GM18867 (cell line): ENCODE measurements around the gene RMDN3.

Source experiments
- ATAC-seq: cut with Tn5 transposase; IDR thresholded peaks from one replicate; pipeline ENCODE4 v1.9.1; 2021; ENCODE audit warnings: mild to moderate bottlenecking, moderate library complexity; ENCODE audit not compliant: unreplicated experiment

RMDN3 gene, protein sequence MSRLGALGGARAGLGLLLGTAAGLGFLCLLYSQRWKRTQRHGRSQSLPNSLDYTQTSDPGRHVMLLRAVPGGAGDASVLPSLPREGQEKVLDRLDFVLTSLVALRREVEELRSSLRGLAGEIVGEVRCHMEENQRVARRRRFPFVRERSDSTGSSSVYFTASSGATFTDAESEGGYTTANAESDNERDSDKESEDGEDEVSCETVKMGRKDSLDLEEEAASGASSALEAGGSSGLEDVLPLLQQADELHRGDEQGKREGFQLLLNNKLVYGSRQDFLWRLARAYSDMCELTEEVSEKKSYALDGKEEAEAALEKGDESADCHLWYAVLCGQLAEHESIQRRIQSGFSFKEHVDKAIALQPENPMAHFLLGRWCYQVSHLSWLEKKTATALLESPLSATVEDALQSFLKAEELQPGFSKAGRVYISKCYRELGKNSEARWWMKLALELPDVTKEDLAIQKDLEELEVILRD

DNA sequence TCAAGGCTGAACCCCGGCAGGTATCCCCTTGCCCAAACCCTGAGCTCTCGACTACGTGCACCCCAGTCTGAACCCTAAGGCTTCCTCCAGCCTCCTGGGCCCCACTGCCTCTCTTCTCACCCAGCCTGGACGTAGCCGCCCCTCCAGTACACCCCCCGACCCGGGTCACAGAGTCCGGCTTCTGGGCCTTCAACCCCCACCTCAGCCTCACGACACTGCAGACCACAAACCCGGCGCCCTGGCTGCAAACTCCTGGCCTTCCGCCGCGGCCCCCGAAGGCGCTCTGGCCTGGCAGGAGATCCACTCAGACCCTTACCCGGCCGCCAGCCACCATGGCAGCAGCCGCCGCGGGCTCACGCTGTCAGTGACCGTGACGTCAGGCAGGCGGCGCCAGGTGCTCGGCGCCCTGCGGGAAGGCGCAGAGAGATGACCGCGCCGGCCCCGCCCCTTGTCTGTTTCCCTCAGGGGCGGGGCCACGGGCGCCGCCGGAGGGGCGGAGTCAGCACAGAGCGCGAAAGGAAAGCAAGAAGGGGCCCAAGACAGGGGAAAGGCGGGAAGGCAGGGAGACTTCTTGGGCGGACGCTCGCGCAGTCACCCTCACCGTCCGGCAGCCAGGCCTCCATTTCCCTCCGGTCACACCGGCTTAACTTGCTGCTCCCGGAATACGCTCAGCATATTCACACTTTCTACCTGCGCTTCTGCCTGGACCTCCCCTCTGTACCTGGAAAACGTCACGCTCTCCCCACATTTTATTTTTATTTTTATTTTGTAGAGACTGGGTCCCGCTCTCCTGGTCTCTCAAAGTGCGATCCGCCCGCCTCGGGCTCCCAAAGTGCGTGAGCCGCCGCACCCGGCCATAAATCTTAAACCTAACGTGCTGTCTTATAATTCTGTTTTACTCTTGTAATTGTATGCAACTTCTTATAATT, at the start of gene RMDN3:
RMDN3 (minus strand) TSS at position 372 of the 929 bp plus-strand sequence. CDS start 471 bp downstream, outside the sequence.
- ATAC-seq, result peak; percentile 77

DNA sequence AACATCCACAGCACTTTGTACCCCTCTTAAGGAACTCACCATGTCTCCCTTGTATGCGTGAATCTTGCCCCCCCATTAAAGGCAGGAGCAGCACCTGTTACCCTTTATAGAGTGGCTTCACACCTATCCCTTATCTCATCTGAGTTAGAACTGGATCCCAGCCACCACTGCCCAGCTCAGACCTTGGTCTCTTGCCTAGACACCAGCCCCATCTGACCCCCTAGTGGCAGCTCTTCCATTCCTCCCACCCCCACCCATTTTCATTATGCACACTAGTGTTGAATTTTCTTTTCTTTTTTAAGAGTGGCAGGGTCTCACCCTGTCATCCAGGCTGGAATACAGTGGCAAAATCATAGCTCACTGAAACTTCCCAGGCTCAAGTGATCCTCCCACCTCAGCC, 48.6 kb upstream of the RMDN3 start:
- ATAC-seq, result no peak

DNA sequence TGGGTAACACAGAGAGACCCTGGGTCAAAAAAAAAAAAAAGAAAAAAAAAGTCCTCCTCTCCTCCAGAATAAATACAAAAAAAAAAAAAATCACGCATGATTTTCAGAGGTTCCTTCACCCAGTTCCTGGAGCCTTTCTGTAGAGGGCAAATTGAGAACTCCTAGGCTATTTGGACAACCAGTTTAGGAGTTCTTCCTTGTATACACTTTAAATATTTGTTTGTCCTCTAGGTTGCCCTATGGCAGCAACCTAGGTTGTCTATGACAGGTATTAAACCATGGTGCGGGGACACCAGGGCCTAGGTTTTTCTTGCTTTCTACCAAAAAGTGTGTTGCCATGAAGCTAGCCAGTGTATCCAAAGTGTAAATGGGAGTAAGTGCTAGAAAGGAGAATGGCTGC, 48.0 kb upstream of the RMDN3 start:
- no peak for ATAC-seq

DNA sequence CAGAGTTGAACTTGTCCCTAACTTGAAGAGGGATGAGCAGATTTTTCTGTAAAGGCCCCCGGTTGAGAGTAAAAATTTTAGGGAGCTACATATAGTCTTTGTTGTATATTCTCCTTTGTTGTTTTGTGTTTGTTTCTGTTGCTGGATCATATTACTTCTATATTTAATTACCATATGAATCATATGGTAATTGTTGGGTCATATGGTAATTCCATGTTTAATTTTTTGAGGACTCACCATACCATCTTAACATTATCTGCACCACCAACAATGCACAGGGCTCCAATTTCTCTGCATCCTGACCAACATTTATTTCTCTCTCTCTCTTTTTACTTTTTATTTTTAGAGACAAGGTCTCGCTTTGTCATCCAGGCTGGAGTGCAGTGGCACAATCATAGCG, 44.5 kb upstream of the RMDN3 start:
- no peak for ATAC-seq

DNA sequence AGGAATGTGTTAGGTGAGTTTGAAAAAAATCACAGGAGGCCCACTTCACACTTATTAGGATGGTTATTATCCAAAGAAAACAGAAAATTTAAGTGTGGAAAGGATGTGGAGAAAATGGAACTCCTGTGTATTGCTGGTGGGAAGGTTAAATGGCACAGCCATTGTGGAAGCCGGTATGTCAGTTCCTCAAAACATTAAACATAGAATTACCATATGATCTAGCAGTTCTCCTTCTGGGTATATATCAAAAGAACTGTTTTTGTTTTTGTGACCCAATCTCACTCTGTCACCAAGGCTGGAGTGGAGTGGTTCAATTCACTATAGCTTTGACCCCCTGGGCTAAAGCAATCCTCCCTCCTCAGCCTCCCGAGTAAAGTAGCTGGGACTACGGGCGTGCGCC, 41.5 kb upstream of the RMDN3 start:
- ATAC-seq, result no peak

DNA sequence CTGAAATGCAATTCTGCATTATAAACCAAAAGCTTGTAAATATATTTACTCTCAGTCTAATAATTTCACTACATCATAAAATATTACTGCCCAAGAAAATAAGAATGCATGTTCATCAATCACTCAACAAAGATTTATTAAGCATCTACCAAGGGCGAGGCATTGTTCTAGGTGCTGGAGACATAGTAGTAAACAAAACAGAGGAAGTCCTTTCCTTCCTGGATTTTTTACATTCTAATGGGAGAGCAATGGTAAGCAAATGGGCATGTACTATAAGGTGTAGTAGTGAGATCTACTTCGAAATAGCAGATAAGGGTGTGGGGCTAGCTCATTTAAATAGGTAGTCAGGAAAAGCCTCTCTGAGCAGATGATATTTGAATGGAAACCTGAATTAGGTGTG, 41.0 kb upstream of the RMDN3 start:
- ATAC-seq, result no peak

DNA sequence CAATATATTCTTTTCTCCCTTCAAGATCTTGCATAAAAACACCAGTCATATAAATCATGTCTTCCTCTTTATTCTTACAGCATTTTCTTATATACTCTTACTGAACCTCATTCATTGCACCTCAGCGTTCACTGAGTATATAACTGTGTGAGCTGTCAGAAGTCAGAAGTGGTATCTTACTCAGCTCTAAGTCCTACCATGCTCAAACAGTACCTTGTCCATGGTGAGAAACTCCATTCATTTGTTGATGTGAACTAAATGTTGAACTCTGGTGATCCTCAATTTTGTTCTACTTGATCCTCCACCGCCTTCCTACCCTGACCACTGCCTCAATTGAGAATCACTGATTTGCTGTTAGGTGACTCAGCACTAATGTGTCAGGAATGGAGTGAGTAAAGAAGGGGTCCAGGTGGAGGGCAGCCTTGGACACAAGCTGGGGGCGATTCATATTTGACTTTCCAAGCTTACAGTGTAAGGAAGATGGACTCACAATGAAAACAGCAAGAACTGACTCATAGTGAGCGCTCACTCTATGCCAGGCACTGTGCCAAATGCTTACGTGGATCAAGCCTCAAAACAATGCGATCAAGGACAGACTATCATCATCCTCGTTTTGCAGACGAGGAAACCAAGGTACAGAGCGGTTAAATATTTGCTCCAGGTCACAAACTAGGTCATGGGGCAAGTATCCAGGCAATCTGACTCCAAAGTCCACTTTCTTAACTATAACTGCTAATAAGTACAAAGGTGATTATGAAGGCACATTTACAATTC, 38.3 kb upstream of the RMDN3 start:
- ATAC-seq, result no peak

DNA sequence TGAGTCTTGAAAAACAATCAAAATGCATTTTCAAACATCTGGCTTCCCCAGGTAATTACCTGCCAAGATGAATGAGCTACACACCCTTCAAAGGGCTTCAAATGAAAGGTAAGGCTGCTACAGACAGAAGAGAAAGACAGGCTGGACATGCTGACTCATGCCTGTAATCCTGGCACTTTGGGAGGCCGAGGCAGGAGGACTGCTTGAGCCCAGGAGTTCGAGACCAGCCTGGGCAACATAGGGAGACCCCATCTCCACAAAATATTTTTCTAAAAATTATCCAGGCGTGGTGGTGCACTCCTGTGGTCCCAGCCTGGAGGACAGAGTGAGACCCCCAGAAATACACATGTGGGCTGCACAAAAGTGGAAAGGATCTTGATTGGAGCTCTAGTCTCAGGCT, 37.3 kb upstream of the RMDN3 start:
- no peak for ATAC-seq

DNA sequence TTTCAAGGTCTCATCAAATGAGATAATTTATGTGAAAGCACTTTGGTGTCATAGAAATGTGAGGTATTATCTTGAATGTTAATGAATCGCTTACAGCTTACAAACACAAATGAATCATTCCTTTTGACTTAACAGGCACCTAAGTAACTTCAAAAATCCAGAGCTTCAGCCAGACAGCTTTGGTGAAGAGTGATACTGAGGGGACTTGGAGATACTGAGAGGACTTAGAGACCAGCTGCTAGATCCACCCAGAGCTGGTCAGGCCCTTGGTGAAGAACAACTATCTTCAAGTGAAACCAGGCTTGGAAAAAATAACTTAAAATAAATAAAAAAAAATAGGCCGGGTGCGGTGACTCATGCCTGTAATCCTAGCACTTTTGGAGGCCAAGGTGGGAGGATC, 35.7 kb upstream of the RMDN3 start:
- no peak for ATAC-seq

DNA sequence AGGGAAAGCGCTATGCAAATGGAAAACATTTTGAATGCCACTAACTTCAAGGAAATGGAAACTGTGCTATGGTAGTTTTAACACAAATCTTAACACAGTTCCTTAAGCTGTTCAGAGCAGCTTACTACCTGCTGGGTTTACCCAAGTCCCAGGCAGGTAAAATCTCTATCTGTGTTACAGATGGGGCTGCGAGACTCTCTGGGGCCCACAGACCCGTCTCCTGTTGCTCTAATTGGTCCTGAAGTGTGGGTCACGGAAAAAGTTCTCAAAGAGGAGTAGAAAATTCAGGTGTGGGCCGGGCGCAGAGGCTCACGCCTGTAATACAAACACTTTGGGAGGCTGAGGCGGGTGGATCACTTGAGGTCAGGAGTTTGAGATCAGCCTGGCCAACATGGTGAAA, 34.9 kb upstream of the RMDN3 start:
- ATAC-seq, result no peak

DNA sequence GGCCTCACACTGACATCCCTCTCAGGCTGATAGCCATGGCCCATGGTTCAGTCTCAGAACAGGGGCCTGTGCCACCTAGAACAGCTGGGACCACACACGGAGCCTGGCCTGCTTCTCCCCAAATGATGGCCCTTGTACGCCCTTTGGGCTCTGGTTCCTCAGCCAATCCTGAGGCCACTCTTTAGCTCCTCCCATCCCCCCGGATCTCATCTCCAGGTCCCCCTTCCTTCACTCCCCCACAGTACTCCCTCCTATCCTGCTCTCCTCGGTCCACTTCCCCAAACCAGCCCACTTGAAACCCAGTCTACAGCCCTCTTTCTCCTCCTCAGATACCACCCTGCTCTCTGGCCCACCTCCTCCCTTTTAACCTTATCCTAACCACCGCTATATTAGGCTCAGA, 34.1 kb upstream of the RMDN3 start:
- ATAC-seq, result no peak

DNA sequence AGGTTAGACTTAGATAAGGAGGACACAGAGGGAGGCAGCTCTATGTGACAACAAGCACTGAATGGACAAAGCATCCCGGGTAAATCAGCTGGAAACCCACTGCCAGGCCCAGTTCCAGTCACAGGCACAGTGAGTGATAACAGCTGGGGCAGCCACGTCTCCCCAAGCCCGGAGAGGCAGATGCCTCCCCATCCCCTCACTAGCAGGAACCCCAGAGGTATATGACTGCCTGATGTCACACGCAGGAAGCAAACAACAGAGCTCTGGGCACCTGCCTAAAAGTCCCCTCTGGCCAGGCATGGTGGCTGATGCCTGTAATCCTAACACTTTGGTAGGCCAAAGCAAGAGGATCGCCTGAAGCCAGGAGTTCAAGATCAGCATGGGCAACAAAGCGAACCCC, 32.9 kb upstream of the RMDN3 start:
- ATAC-seq, result no peak

DNA sequence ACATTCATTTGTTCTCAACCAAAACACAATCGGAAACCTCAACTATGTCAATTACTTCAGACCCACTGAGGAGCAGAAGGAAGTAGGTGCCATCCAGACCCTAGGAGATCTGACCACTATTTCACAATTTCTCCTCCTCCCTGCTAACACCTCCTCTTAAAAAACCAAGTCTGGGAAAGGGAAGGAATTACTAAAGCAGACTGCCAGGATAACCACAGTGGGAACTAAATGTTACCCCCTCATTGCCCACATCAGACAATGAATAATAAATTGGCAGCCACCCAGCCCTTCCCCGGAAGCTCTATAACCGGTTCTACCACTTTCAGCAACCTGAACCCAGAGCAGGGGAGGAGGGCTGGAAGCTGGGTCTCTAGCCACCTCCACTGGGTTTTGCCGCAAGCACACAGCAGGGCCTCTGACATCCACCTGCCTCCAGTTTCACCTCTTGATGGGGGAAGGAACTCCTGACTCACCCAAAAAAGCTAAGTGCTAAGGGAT, 32.3 kb upstream of the RMDN3 start:
- ATAC-seq, result no peak

DNA sequence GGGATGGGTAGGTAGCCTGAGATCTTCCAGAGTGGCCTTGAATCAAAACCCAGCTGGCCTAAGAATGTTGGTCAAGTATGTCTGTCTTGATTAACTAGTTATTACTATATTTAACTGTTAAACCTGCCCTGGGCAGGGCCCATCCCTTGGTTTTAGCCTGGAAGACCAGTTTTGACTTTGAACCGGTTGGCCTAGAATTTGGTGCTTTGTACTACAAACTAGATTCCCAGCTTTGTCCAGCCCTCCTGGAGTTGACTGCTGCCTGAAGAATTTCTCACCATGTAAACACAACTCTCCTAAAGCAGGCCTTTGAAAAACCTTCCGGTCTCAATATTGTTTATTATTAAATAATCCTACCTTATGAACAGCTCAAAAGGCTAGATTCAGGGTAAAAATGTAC, 30.8 kb upstream of the RMDN3 start:
- ATAC-seq, result no peak

DNA sequence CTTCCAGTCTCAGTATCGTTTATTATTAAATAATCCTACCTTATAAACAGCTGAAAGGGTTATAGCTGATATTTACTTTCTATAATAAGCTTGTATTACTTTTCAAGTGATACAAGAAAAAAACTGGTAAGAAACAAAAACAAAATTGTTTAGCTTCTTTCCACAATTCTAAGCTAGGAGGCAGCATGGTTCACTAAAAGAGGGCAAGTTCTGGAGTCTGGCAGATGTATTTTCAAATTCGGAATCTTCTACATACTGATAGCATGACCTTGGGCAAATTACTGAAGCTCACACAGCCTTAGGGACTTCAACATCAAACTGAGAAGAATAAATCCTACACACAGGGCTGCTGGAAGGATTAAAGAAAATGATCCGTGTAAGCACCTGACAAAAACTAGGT, 30.1 kb upstream of the RMDN3 start:
- no peak for ATAC-seq

DNA sequence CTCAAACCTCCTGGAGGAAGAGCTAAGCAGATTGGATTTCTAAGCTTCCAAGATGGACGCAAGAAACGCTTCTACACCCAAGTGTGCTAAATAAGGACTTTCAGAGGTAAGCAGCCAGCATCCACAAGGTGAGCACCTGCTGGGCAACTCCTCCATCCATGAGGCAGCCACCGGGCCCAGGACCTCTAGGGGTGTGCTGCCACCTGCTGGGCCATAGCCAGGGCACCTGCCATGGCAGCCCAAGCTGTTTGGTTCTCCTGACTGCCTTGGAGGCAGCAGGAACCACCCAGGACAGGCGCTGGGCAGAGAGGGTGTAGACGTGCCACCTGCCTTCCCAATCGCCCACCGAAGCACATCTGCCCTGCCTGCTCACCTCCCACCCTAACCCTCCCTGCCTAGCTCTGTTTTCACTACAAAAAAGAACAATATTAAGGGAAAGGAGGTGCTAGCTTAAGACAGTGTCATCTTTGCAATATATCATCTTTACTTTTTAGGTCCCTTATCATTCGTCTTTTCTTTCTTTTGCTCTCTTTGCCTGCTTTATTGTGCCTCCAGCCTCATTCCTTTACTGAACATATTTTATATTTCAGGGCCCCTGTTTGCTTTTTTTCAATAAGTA, 27.7 kb upstream of the RMDN3 start:
- ATAC-seq, result peak; percentile 82

DNA sequence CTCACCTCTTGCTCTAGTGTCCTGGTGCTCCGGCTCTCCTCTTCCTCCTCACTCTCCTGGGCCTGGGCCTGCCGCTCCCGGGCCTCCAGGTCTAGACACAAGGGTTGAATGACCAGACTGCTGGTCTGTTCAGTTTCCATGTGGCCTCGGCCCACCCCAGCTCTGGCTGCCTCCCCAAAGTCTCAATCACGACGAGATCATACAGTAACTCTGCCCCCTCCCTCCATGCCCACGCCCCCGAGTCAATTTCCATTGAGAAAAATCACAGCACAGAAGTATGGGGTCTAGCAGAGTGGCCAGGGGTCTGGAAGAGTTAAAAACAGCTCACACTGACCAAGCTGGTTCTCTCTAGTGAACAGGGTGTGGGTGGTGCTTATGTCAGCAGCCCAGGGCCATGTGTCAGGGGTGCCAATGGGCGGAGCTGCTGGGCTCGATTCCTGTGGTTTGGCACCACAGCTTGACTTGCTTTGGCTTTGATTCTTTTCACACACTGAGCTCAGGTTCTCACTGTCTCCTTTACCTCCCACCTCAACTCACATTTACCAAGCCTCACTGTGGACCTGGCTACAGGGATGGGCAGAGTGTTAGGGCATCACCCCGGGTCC, 21.6 kb upstream of the RMDN3 start:
- ATAC-seq, result no peak

DNA sequence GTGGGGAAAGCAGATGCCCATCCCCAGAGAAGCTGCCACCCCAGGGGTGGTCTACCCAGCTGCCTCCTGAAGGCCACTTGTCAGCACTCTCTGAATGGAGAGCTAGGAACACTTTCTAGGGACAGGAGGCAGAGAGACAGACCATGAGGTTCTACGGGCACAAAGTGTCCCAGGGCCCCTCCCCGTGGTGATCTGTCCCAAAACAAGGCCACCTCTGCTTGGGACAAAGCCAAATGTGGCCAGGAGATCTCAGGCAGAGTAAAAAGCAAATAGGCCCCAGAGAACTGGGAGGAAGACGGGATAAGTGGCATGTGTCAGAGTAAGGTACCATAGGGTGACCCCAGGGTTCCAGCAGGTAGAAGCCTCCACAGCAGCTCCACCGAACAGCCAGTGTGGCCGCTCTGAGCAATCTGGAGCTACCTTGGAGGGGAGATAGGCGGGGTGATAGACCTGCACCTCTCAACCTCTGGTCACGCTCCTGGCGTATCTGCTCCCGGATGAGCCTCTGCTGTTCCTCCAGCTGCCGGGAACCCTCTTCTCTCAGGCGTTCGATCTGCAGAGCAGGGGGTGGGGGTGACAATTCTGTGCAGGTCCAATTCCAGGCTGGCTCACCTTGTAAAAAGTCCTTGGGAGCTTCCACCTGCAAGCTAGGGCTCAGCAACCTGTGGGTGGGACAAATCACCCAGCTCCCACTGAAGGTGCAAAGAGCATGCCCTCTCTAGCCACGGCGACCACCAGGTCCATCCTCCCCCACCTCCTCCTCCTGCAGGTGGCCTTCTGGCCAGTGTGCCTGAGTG, 20.9 kb upstream of the RMDN3 start:
- ATAC-seq, result no peak

DNA sequence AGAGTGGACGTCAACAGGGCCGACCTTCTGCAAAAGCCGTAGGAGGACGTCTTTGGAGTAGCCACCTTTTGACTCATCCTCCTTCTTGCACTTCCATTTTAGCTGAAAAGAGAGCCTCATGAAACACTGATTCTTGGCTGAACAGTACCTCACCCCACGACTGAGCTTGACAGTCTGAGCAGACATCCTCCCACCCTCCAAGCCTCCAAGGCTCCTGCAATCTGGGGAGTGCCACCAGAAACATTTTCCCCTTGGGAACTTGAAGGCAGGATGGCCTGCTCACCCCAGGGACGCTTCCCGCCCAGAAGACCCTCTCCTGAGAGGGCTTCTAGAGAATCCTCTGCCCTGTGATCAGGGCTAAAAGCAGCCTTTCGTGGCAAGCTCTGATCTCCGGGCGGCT, 20.0 kb upstream of the RMDN3 start:
- no peak for ATAC-seq
